ENCODE measurements around the gene APLP2.
"Not testable (repeated sequence)": the region's sequence is repeated elsewhere in the genome, so short reads cannot be mapped to it uniquely, and the experiment has no call there.

Gene APLP2

DNA sequence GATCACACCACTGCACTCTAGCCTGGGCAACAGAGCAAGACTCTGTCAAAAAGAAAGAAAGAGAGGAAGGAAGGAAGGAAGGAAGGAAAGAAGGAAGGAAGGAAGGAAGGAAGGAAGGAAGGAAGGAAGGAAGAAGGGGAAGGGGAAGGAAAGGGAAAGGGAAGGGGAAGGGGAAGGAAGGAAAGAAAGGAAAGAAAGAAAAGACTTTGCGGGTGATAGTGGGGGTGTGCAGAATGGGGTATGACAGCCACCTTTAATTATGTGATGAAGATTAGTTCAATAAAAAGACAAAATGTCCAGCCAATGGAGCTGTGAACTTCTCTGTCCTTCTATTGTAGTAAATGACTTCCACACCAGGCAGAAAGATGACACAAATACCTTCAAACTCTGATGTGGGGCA is 8.7 kb upstream of the APLP2 start:
- DNase-seq (ENCODE audit: low spot score), result no peak

DNA sequence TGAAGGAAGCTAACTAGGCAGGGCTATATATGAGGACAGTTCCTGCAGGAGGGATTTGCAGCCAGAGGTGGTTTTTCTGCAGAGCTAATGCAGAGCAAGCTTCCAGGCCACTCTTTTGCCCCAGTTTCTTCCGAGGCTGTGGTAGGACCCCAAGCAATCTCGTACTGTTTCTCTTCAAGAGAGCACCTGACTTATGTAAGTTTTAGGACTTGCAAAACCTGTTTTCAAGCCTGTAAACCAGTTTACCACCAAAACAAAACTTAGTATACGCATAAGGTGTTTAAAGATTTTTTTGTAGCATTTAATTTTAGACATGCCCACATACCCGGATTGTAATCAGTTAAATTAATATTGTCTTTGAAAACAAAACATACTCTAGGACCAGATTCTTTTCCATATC is 7.7 kb upstream of the APLP2 start:
- no peak for DNase-seq (ENCODE audit: low spot score)

DNA sequence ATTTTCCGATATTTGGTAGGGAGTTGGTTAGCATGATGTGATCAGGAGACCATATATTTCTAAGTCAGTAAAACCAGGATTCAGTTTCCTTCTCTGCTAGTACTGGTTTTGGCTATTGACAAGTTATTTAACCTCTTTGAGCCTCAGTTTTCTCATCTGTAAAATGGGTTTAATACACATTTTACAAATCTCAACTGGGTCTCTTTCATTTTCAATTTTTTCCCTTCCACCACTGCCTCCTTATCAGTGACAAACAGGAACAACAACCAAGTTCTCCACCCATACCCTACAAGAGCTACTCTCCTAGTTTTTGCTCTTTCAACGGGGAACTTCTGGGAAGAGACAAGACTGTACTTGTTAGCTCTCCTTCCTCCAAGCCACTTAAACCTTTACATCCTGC is 6.2 kb upstream of the APLP2 start:
- no peak for DNase-seq (ENCODE audit: low spot score)

DNA sequence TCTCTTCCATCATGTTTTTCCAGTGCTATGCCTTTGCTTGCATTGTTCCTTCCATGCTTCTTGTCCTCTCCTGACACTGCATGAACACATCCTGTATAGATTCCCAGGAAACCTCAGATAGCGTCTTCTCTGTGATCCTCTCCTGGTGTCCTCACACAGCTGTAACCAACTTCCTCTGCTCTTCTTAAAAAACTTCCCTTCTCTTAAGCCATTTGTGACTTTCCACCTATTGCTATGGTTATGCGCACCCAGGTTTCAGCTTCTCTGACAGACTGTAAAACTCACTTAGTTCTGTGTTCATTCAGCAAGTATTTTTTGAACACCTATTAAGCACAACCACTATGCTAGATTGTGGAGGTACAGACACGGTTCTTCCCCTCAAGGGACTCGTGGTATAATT is 5.1 kb upstream of the APLP2 start:
- no peak for DNase-seq (ENCODE audit: low spot score)

DNA sequence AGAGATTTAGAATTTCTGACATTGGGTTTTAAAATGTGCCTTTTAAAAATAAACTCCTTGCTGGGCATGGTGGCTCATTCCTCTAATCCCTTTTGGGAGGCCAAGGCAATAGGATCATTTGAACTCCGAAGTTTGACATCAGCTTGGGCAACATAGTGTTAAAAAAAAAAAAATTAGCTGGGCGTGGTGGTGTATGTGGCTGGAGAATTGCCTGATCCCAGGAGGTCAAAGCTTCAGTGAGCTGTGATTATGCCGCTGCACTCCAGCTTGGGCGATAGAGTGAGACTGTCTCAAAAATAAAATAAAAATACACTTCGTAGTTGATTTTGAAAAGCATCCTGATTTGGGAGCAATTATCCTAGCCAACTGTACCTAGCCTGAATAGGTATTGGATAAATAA is 3.4 kb upstream of the APLP2 start:
- no peak for DNase-seq (ENCODE audit: low spot score)

DNA sequence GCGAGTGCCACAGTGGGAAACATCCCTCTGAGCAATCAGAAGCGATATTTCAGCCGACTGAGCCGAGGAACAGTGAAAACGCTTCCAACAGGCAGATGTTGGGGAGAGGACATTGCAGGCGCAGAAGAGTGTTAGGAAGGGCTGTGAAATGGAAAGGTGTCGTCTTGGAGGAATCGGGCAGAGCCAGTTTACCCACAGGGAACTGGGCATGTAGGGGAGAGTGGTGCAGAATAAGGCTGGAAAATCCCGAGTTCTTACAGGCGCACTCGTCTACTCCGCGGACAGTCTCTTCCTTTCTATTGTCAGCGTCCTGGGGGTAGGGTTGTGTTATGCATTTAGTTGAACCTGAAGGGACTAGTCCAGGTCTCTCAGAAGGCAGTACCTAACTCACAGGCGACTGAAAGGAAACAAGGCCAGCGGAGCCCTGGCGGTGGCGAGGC is 1.1 kb upstream of the APLP2 start:
- peak; percentile 51 for DNase-seq (ENCODE audit: low spot score)

DNA sequence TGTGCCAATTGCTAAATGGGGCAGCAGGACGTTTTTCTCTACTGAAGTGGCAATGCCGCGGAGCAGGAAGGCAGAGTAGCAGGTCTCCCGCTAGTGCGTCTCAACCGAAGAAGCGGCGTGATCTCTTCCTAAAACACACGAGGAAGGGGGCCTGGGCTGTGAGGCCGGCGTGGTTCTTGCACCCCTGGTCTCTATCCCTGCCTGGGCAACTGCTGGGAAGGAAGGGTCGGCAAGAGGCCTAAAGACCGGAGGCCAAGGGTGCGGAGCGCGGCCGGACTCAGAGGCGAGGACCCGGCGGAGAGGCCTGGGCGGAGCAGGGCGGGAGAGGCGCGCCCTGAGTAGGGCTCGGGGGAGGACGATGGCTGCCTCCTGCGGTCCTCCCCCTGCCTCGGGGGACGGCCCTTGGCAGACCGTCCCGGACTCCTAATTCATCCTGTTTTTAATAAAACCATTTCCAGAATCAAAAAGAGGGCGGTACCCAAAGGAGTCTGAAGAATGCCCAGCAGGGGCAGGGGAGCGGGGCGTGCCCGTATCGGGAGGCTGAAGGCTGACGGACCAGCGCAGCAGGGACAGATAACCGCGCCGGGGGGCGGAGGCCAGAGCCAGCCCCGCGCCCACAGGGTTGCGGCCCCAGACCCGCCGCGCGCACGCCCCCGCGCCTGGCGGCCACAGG is 572 bp upstream of the APLP2 start:
- DNase-seq (ENCODE audit: low spot score), result peak; percentile 58

DNA sequence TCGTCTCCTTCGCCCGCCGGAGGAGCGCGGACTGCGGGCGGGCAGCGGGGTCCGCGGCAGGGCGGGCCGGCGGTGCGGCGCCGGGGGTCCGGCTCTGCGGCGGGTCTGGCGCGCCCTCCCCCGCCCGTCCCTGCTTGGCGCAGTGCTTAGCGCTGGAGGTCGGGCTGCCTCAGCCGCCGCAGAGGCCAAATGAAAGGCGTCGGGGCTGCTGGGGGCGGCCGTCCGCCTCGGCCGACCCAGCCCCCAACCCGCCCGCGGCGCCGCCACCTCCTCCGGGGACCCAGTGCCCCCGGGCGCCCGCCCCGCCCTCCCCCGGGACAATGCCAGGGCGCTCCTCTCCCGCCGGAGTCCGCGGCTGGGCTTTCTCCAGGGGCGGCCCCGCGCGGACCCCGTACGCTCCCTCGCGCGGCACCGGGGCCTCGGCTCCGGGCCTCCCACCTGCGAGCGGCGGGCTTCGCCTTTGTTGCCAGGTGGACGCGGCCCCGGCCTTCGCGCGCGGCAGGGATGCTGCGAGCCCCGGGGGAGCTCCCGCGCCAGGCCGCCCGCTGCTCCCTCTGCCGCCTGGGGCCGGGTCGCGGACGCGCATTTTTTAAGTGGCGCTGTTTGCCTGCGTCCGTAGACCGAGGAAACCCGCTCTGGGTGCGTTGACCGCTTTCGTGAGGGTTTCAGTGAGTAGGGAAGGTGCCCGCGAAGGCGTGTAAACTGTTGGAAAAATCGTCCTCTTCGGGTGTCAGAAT is 583 bp downstream of the APLP2 start:
- peak; percentile 36 for DNase-seq (ENCODE audit: low spot score)

DNA sequence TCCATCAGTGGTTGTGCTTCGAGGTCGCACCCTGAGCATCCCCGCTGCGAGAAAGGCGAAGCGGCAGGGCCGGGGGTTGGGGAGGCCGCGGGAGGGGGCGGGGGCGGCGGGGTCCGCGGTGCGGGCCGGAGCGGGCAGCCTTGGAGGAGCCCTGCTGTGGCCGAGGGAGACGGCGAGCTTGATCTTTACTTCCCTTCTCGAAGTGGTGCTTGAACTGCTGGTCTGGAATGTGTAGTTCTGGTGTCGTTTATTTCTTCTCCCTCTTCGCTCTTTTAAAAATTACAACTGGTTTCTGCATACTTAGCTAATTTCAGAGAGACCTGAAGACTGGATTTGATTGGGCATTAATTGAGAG is 1.1 kb downstream of the APLP2 start:
- no peak for DNase-seq (ENCODE audit: low spot score)

DNA sequence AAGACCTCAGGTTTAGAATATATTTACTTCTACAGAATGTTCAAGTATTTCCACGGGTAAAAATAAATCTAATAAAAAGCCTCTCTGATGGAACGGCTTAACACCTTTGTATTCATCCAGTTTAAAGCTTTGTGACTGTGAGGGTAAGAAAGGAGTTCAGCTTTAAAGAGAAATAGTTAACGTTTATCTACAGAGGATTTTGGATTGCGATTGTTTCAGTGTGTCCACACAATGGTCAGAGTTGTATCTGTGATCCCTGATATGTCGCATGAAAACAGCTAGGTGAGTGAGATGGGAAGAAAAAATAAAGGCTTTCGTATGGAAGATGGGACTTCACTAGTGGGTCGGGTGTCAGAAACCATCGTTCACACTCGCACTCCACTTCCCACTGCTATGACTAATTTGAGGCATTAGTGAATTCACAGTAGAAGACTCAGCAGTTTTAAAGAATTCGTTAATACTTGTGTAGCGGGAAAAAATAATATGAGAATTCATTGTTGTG is 1.6 kb downstream of the APLP2 start:
- peak; percentile 16 for DNase-seq (ENCODE audit: low spot score)

DNA sequence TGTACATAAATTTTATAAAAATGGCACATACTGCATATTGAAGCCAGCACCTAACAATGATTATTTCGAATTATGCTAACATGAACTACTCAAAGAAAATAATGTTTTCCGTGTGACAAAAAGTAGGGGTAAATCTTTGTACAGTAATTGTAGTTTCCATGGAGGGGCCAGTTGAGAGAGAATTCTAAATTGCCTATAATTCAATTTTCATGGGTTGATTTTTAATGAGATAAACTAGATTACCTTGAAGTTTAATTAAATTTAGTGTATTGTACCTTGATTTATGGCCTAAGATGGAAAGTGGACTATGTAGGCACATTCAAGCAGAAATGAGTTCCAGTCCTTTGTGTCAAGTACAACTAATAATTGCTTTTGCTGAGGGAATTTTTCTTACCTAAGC is 5.0 kb downstream of the APLP2 start:
- DNase-seq (ENCODE audit: low spot score), result no peak

DNA sequence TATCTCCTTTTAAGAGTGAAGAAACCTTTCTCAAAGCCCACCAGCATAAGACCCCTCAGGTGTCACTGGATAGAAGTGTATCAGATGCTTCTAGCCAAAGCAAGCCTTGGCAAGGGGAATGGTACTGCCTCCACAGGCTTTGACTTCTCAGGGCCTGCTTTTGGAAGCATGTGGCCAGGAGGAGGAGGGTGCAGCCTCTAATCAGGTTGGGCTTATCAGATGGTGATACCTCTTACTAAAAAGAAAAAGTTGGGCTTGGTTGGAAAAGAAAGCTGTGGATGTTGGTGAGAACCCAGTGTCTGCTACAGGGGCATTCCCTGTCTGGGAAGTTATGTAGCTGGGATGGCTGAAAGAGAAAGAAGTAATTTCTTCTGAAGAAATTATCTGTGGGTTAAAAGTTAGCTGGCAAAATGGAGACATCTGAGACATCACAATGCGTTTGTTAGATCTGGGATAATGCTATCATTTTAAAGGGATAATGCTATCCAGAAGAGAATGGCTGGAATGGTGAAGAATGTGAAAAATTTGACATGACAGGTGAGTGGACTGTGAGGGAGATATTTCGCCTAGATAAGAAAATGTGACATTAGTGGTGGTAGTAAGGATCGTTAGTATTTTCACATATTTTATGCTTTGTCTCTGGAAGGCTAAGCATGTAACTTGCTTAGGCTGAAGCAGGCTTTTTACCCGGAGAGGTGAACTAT is 7.2 kb downstream of the APLP2 start:
- no peak for DNase-seq (ENCODE audit: low spot score)

DNA sequence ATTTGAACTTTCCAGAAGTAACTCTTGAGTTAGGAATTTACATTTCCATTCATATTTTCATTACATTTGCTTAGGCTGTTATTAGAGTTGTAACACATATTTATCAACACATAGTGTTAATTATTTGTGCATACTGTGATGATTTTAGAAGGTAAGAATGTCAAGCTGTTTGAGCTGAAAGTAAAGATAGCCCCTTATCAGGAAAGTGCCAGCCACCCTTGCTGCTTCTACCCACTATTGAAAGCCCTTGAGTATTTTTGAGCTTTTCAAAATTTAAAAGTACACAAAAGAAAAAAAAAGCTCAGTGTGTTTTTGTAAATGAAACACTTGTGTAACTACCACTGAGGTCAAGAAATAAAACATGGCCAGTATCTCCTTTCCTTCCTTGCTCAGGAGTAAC is 8.0 kb downstream of the APLP2 start:
- no peak for DNase-seq (ENCODE audit: low spot score)

DNA sequence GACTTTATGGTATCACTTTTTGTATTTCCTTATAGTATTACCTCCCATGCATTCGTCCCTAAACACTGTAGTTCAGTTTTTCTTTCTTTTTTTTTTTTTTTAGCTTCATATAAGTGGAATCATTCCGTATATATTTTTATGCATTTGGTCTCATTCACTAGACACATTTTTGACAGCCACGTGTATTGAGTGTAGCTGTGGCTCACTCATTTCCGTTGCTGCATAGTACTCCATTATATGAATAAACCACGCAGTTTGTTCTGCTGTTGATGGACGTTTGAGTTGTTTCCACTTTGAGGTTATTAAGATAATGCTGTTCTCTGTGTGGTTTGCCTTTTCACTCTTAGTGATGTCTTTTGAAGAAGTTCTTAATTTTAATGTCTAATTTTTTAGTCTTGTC is 8.4 kb downstream of the APLP2 start:
- DNase-seq (ENCODE audit: low spot score), result no peak

DNA sequence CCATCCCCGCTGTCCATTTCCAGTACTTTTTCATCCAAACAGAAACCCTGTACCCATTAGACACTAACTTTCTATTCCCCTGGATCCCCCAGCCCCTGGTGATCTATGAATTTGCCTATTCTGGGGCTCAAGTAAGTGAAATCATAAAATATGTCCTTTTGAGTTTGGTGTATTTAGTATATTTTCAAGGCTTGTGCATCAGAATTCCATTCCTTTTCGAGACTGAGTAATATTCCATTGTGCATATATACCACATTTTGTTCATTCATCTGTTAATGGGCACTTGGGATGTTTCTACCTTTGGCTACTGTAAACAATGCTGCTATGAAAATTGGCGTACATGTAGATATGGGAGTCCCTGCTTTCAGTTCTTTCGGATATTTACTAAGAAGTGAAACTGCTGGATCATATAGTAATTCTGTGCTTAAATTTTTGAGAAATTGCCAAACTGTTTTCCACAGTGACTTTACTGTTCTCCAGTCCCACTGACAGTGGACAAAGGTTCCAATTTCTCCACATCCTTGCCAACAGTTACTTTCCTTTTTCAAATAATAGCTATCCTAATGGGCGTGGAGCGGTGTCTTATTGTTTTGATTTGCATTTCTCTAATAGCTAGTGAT is 16.1 kb downstream of the APLP2 start:
- no peak for DNase-seq (ENCODE audit: low spot score)

DNA sequence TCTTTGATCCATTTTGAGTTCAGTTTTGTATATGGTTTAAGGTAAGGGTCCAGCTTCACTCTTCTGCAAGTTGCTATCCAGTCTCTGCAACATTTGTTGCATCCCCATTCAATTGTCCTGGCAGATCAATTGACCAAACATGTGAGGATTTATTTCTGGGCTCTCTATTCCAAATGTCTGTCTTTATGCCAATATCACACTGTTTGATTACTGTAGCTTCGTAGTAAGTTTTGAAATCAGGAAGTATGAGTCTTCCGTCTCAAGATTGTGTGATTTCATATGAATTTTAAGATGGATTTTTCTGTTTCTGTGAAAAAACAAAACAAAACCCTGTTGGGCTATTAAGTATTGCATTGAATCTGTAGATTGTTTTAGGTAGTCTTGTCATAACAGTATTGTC is 17.0 kb downstream of the APLP2 start:
- no peak for DNase-seq (ENCODE audit: low spot score)

DNA sequence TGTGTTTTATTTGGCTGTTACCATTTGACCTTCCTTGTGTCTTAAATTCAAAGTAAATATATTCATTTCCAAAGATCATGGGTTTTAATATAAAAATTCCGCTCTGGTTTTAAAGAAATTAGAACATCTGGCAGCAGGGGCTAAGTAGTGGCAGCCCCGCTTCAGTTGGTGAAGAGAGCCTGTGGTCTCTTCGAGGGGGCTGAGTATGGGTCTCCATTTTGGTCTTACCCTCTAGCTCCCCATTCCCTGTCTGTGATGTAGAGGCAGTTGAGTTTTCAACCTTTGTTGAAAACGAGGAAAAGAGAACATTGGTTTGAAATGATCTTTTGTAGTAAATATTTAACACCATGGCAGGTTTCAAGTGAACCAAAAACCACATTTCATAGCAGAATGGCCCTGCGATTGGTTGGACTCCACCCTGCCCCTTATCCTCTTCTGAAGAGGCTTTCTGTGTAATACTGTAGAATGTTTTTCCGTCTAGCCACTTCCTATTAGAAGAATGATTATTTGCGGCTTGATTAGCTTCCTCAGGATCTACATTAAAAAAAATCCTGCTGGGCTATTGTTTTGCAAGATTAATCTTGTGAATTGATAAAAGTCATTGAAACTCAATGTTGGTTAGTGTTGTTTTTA is 17.7 kb downstream of the APLP2 start:
- no peak for DNase-seq (ENCODE audit: low spot score)

DNA sequence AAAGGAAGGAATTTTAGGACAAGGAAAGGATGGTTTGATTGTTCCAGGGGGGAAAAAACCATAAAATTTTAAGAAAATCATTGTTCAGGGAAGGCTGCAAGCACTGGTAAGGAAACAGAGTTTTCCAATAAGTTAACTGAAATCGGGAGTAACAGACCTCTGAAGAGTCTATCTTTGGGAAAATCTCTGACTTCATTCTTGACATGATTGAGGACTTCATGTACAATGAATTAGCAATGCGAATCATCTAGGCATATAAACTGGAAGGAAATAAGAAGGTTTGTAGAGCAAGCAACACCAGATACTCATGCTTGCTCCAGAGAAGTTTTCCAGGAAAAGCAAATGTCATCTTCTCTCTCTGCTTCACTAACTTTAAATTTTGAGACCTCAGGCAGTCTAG is 18.5 kb downstream of the APLP2 start:
- no peak for DNase-seq (ENCODE audit: low spot score)

DNA sequence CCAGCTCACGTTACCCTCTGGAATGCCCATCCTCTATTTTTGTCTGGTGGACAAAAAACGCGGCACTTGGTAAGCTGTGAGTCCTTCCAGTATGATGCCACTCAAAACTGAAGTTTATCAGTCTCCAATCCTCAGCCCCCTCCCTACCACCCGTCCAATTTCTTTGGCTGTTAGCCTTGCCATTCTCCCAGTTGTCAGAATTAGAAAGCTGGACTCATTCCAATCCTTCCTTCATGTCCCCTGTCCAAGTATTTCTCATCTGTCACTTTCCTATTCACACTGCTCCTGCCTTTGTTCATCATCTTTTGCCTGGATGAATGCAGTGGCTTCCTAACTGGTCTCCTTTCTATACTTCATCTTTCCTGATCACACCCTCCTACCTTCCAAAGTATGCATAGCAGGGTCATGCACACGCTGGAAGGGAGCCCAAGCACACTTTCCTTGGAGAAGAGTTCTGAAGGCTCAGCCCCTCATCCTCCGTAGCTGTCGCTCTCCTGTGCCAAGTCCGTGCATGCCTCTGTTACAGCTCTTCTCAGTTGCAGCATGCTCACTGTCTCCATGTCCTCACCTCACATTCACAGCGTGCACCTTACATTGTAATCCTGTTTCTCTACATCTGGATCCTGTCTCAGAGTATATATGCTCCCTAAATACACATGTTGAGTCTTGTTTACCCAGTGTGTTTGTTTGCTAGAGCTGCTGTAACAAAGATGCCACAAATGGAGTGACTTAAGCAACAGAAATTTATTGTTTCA is 19.4 kb downstream of the APLP2 start:
- DNase-seq (ENCODE audit: low spot score), result no peak

DNA sequence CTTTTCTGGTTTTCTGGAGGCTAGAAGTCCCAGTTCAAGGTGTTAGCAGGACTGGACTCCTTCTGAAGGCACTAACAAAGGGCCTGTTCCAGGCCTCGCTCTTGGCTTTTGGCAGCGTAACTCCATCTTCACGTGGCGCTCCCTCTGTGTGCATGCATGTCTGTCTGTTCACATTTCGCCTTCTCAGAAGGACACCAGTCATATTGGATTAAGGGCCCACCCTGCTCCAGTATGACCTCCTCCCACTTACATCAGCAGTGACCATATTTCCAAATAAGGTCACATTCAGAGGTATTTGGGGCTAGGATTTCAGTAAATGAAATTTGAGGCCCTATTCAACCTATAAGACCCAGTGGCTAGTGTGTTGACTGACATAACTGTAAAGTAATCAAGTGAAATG is 20.0 kb downstream of the APLP2 start:
- DNase-seq (ENCODE audit: low spot score), result no peak

DNA sequence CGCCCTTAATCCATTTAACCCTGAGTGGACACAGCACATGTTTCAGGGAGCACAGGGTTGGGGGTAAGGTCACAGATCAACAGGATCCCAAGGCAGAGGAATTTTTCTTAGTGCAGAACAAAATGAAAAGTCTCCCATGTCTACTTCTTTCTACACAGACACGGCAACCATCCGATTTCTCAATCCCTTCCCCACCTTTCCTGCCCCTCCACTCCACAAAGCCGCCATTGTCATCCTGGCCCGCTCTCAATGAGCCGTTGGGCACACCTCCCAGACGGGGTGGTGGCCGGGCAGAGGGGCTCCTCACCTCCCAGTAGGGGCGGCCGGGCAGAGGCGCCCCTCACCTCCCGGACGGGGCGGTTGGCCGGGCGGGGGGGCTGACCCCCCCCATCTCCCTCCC is 20.8 kb downstream of the APLP2 start:
- not testable (repeated sequence) for DNase-seq (ENCODE audit: low spot score)

DNA sequence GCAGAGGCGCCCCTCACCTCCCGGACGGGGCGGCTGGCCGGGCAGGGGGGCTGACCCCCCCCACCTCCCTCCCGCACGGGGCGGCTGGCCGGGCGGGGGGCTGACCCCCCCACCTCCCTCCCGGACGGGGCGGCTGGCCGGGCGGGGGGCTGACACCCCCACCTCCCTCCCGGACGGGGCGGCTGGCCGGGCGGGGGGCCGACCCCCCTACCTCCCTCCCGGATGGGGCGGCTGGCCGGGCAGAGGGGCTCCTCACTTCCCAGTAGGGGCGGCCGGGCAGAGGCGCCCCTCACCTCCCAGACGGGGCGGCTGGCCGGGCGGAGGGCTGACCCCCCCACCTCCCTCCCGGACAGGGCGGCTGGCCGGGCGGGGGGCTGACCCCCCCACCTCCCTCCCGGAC is 21.5 kb downstream of the APLP2 start:
- not testable (repeated sequence) for DNase-seq (ENCODE audit: low spot score)

Measured in CD4-positive, alpha-beta T cell treated with Interleukin-2 at 100 ng/mL for 4 hours (primary cell).